DOHH2 (cell line): ENCODE data around the gene CALHM6.

ENCODE experiments used
- CTCF ChIP-seq: fragments of 200-600 bp; sonication (generic); IDR thresholded peaks from one replicate; pipeline ENCODE4 v1.5.1; 2014; ENCODE audit warnings: antibody characterized with exemption, mild to moderate bottlenecking, low read depth, low read length; ENCODE audit not compliant: poor library complexity, severe bottlenecking
- EZH2phosphoT487 ChIP-seq: fragments of 200-600 bp; sonication (generic); IDR thresholded peaks from 2 replicates; pipeline ENCODE4 v1.6.1; 2017; ENCODE audit warnings: borderline replicate concordance, mild to moderate bottlenecking, antibody characterized with exemption, low read length, moderate library complexity, mixed read lengths

- no peak for TF ChIP-seq CTCF
- no peak for TF ChIP-seq EZH2phosphoT487
Measured at GRCh38 chr6:116463301-116463700, 2.1 kb downstream of the CALHM6 start.
